Thyroid gland (tissue), 4 donors: ENCODE measurements around the gene IGIP. TPM values are rescaled to one million over a fixed set of nuclear protein-coding genes. Genes with fewer than 3 reads are reported as not detected.

Experiments used
- DNase-seq, 2 donors: peaks; one replicate each; pipeline ENCODE4 v3.0.0-alpha.2; 2019
- H3K27ac ChIP-seq, 3 donors: fragments of 200-600 bp; sonication (generic); 1 replicate in 2 of 3; 2 replicates in 1 of 3; pipeline ENCODE4 v1.5.1; 2016 to 2019; ENCODE audit warnings: mild to moderate bottlenecking in 1 of 3, moderate library complexity in 1 of 3
- H3K27me3 ChIP-seq: fragments of 200-600 bp; sonication (generic); one replicate; pipeline ENCODE4 v1.5.1; 2019
- H3K36me3 ChIP-seq, 2 donors: fragments of 200-600 bp; sonication (generic); one replicate each; pipeline ENCODE4 v1.5.1; 2016 to 2019
- H3K4me1 ChIP-seq, 2 donors: fragments of 200-600 bp; sonication (generic); one replicate each; pipeline ENCODE4 v1.5.1; 2017 to 2019
- H3K4me3 ChIP-seq, 3 donors: fragments of 200-600 bp; sonication (generic); replicated peaks in 1 of 3; 1 replicate in 2 of 3; 2 replicates in 1 of 3; pipeline ENCODE4 v1.5.1; 2016; ENCODE audit warnings: mild to moderate bottlenecking in 1 of 3
- H3K9me3 ChIP-seq: fragments of 200-600 bp; sonication (generic); one replicate; pipeline ENCODE4 v1.5.1; 2017
- CTCF ChIP-seq, 6 experiments: fragments of 200-600 bp in 3 of 6; fragments of 450-650 bp in 3 of 6; sonication (generic) in 3 of 6; IDR thresholded peaks; one replicate each; pipeline ENCODE4 v1.5.1; 2016 to 2019; ENCODE audit warnings: antibody characterized with exemption in 6 of 6, mild to moderate bottlenecking in 2 of 6, inconsistent platforms in 1 of 6, moderate library complexity in 1 of 6
- POLR2A ChIP-seq, 2 donors: fragments of 450-650 bp; IDR thresholded peaks; one replicate each; pipeline ENCODE4 v1.6.1; 2017; ENCODE audit warnings: antibody characterized with exemption in 2 of 2, mild to moderate bottlenecking in 2 of 2, moderate library complexity in 1 of 2
- WGBS, 2 donors: methylation state at CpG; one replicate each; pipeline ENCODE4 v1.1.5; 2017; 5-methylcytosine and 5-hydroxymethylcytosine counted together
- intact Hi-C: fragments of 100-400 bp; cut with DNase I; formaldehyde crosslinking; loops from one replicate; pipeline ENCODE4 v1.15.1; 2023
- total RNA-seq, 4 donors: library from RNA; depleted of rRNA; stranded (reverse); fragments of >200 nt; gene quantifications; one replicate each; pipeline ENCODE4 v1.2.3, GENCODE V29; 2016

The IGIP gene
- total RNA-seq, 4 donors from 2014 or later = 25.1 to 41.3 (median 28.6) TPM

- intact Hi-C loops = loop anchor here (5.0 kb wide), 1 partner anchor 34 kb away; no protein-coding TSS in a partner anchor
- peak; percentile 3 to 22 for DNase-seq
- peaks cover 45 to 52% of the 10 kb centered on the region in 2 donors for H3K4me1 ChIP-seq
- H3K36me3 ChIP-seq = no peaks in the 10 kb centered on the region
- WGBS, 2 donors = 0 to 5% methylated on average over 1 to 18 of the region's 28 CpGs
- H3K4me3 ChIP-seq = peak overlapping the region; percentile 37 to 79 (median 53)
- no peaks in the 10 kb centered on the region for H3K9me3 ChIP-seq
- TF ChIP-seq CTCF (IDR thresholded peaks at IDR 0.05) = no peak
- TF ChIP-seq POLR2A (IDR thresholded peaks at IDR 0.05) = no peak
- H3K27me3 ChIP-seq = no peaks in the 10 kb centered on the region
- peak overlapping the region; percentile 91 to 94 (median 92) for H3K27ac ChIP-seq
Measured at GRCh38 chr5:140113180-140113698, 12.5 kb upstream of the IGIP start.

DNA sequence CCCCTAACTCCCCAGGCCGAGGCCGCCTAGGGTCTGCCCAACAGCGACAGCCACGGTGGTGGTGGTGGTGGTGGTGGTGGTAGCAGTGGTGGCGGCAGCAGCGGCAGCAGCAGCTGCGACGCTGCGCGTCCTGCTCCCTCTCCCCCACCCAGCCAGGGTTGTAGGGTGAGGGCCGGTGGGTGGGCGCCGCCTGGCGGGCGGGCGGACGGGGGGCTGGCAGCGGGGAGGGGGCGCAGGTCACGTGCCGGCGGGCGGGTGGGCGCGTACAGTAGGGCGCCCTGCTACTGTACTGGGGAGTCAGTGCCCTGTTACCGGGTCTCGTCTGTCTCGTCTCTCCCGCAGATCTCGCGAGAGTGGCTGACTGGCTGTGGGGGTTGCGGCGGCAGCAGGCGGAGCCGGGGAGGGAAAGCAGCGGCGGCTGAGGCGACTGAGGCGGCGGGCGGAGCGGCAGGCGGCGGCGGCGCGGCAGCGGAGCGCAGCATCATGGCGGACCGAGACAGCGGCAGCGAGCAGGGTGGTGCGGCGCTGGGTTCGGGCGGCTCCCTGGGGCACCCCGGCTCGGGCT is 12.0 kb upstream of the IGIP start, which contains the start of gene PURA:
Gene PURA, plus strand, starts transcription at position 411 of the 565 bp plus-strand sequence. Its CDS starts 73 bp downstream, at position 484.
- Histone ChIP-seq H3K27me3 (no peaks in the 10 kb centered on the region), H3K36me3 (no peaks in the 10 kb centered on the region), H3K4me1 (peaks cover 41 to 50% of the 10 kb centered on the region in 2 donors), H3K4me3 (peak within 1 kb of the TSS; percentile 60 to 79 (median 60)), H3K27ac (peak within 1 kb of the TSS; percentile 91 to 94 (median 92)), H3K9me3 (no peaks in the 10 kb centered on the region)
- WGBS, 2 donors = 0% methylated on average over 5 of the region's 60 CpGs; no CpG with 5 or more reads in 1 of the 2 donors
- peak; percentile 95 to 97 for DNase-seq
- TF ChIP-seq CTCF (IDR thresholded peaks at IDR 0.05) = peak in 2 of 6 experiments; percentile 16 to 23
- peak; percentile 60 to 91 for TF ChIP-seq POLR2A (IDR thresholded peaks at IDR 0.05)
- intact Hi-C loops = loop anchor here (5.0 kb wide), 1 partner anchor 34 kb away; no protein-coding TSS in a partner anchor

GRCh38 chr5:140114341-140115185 is 11.2 kb upstream of the IGIP start:
- Histone ChIP-seq H3K27me3 (no peaks in the 10 kb centered on the region), H3K4me1 (peaks cover 35 to 43% of the 10 kb centered on the region in 2 donors), H3K27ac (peak overlapping the region; percentile 91 to 94 (median 92)), H3K36me3 (no peaks in the 10 kb centered on the region), H3K4me3 (peak overlapping the region; percentile 60 to 79 (median 60)), H3K9me3 (no peaks in the 10 kb centered on the region)
- intact Hi-C loops = loop anchor here (5.0 kb wide), 1 partner anchor 33 kb away; no protein-coding TSS in a partner anchor
- peak in 1 of 2 donors; percentile 56 for TF ChIP-seq POLR2A (IDR thresholded peaks at IDR 0.05)
- TF ChIP-seq CTCF (IDR thresholded peaks at IDR 0.05) = no peak
- peak; percentile 74 to 76 for DNase-seq
- 7 to 13% methylated on average over 14 to 24 of the region's 65 CpGs for WGBS, 2 donors

DNA sequence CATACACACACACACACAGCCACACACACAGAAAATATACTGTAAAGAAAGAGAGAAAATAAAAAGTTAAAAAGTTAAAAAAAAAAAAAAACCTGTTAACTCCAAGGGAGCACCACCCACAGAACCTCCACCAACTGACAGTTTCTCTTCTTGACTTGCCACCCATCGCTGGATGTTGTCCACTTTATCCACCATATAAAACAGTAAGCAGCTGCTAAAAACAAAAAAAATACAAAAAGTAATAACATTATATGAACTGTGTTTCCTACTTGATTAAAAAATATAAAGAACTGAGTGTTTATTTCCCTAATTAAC is 10.6 kb upstream of the IGIP start:
- no peak for DNase-seq
- H3K4me1 ChIP-seq = peaks cover 30 to 43% of the 10 kb centered on the region in 2 donors
- H3K9me3 ChIP-seq = no peaks in the 10 kb centered on the region
- H3K27ac ChIP-seq = peak overlapping the region in 2 of 3 donors; percentile 92 to 94
- peak overlapping the region in 2 of 3 donors; percentile 60 to 79 for H3K4me3 ChIP-seq
- H3K36me3 ChIP-seq = no peaks in the 10 kb centered on the region
- intact Hi-C loops = no loop called here
- H3K27me3 ChIP-seq = no peaks in the 10 kb centered on the region
- whole genome bisulfite sequencing, 2 donors = 44 to 73% methylated on average over 1 of the region's 1 CpG
- no peak for TF ChIP-seq CTCF (IDR thresholded peaks at IDR 0.05)
- TF ChIP-seq POLR2A (IDR thresholded peaks at IDR 0.05) = no peak
